Thyroid gland (tissue), 4 donors: ENCODE results near the gene FAM169A.

Experiments
- POLR2A ChIP-seq, 2 donors: fragments of 450-650 bp; IDR thresholded peaks; one replicate each; pipeline ENCODE4 v1.6.1; 2017; ENCODE audit warnings: antibody characterized with exemption in 2 of 2, mild to moderate bottlenecking in 2 of 2, moderate library complexity in 1 of 2
- TF ChIP-seq, protein P1 (sequence below), 6 experiments: fragments of 200-600 bp in 3 of 6; fragments of 450-650 bp in 3 of 6; sonication (generic) in 3 of 6; IDR thresholded peaks; one replicate each; pipeline ENCODE4 v1.5.1; 2016 to 2019; ENCODE audit warnings: antibody characterized with exemption in 6 of 6, mild to moderate bottlenecking in 2 of 6, inconsistent platforms in 1 of 6, moderate library complexity in 1 of 6

DNA sequence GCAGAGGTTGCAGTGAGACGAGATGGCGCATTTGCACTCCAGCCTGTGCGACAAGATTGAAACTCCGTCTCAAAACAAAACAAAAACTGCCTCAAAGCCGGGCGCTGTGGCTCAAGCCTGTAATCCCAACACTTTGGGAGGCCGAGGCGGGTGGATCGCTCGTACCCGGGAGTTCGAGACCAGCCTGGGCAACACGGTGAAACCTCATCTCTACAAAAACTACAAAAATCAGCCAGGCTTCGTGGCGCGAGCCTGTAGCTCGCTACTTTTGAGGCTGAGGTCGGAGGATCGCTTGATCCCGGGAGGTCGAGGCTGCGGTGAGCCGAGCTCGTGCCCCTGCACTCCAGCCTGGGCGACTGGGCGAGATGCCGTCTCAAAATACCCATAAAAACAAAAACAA, 100.3 kb downstream of the FAM169A start:
- TF ChIP-seq POLR2A (IDR thresholded peaks at IDR 0.05) = no peak
- TF ChIP-seq, protein P1, sequence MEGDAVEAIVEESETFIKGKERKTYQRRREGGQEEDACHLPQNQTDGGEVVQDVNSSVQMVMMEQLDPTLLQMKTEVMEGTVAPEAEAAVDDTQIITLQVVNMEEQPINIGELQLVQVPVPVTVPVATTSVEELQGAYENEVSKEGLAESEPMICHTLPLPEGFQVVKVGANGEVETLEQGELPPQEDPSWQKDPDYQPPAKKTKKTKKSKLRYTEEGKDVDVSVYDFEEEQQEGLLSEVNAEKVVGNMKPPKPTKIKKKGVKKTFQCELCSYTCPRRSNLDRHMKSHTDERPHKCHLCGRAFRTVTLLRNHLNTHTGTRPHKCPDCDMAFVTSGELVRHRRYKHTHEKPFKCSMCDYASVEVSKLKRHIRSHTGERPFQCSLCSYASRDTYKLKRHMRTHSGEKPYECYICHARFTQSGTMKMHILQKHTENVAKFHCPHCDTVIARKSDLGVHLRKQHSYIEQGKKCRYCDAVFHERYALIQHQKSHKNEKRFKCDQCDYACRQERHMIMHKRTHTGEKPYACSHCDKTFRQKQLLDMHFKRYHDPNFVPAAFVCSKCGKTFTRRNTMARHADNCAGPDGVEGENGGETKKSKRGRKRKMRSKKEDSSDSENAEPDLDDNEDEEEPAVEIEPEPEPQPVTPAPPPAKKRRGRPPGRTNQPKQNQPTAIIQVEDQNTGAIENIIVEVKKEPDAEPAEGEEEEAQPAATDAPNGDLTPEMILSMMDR (IDR thresholded peaks at IDR 0.05) = no peak
